ENCODE measurements around the gene GYG2.
A peak's percentile ranks its signal among the peaks of the same experiment; 100 is the strongest.
"Not testable (repeated sequence)": the region's sequence is repeated elsewhere in the genome, so short reads cannot be mapped to it uniquely, and the experiment has no call there.

GYG2 gene

DNA sequence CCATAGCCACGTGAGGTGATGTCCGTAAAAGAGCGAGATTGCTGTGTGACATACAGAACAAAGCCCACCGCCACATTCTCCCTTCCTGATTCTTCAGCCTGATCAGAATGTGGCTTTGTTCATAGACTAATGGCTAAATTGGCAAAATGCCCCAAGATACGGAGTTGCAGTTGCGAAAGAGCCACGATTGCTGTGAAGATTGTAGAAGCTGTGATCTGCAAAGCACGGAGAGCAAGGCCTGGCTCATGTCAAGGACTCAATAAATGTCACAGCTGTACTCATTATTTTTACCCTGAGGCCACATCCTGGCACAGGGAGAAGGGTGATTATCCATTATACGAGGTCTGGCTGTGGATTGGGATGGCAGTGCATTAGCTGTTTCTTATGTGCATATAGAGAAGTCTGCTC, 66.2 kb downstream of the GYG2 start:
- in situ Hi-C loops (cut with MboI; ENCODE audit: low pct_unique_long_range_greater_than_20kb, low sequenced_read_pairs) = no loop called here
- DNase-seq = peak; percentile 95

GRCh38 chrX:2897311-2897689, 68.6 kb downstream of the GYG2 start:
- in situ Hi-C loops (cut with MboI; ENCODE audit: low pct_unique_long_range_greater_than_20kb, low sequenced_read_pairs) = no loop called here
- no peak for DNase-seq

GRCh38 chrX:2897690-2898623, 69.2 kb downstream of the GYG2 start:
- peak; percentile 89 for DNase-seq
- in situ Hi-C loops (cut with MboI; ENCODE audit: low pct_unique_long_range_greater_than_20kb, low sequenced_read_pairs) = not testable (repeated sequence)

GRCh38 chrX:2898846-2899512, 70.2 kb downstream of the GYG2 start:
- in situ Hi-C loops (cut with MboI; ENCODE audit: low pct_unique_long_range_greater_than_20kb, low sequenced_read_pairs) = no loop called here
- no peak for DNase-seq

DNA sequence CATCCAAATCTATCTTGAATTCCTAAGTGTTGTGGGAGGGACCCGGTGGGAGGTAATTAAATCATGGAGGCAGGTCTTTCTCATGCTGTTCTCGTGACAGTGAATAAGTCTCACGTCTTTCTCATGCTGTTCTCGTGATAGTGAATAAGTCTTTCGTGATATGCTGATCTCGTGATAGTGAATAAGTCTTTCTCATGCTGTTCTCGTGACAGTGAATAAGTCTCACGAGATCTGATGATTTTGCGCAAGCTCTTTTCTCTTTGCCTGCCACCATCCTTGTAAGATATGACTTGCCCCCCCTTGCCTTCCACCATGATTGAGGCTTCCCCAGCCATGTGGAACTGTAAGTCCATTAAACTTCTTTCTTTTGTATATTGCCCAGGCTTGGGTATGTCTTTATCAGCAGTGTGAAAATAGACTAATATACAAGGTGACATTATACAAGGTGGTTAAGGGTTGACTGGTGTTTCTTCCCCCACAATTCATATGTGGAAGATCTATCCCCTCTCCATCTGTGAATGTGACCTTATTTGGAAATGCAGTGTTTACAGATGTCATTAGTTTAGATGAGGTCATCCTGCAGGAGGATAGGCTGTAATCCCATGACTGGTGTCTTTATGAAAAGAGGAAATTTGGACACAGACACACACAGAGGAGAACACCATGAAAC, 72.8 kb downstream of the GYG2 start:
- no peak for DNase-seq
- in situ Hi-C loops (cut with MboI; ENCODE audit: low pct_unique_long_range_greater_than_20kb, low sequenced_read_pairs) = no loop called here

DNA sequence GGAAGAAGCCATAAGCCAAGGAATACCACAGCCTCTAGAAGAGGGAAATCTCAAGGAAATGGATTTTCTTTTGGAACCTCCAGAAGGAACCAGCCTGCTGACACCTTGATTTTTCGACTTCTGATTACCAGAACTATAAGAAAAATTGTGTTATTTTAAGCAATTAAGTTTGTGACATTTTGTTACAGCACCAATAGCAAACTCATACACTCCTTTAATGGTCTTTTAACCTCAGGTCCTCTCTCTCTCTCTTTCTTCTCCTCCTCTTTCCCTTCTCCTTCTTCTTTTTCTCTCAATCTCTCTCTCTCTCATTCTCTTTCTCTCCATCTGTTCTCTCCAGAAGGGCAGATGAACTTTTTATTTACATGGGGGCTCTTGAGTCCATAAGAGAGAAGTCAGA, 74.1 kb downstream of the GYG2 start:
- no peak for DNase-seq
- in situ Hi-C loops (cut with MboI; ENCODE audit: low pct_unique_long_range_greater_than_20kb, low sequenced_read_pairs) = no loop called here

GRCh38 chrX:2903366-2903765, 74.6 kb downstream of the GYG2 start:
- no peak for DNase-seq
- in situ Hi-C loops (cut with MboI; ENCODE audit: low pct_unique_long_range_greater_than_20kb, low sequenced_read_pairs) = no loop called here

- DNase-seq = no peak
- in situ Hi-C loops (cut with MboI; ENCODE audit: low pct_unique_long_range_greater_than_20kb, low sequenced_read_pairs) = no loop called here
These were observed 78.6 kb downstream of the GYG2 start for GRCh38 chrX:2907295-2907694.

- no peak for DNase-seq
- in situ Hi-C loops (cut with MboI; ENCODE audit: low pct_unique_long_range_greater_than_20kb, low sequenced_read_pairs) = no loop called here
These were observed 79.5 kb downstream of the GYG2 start for GRCh38 chrX:2908125-2908685.

DNA sequence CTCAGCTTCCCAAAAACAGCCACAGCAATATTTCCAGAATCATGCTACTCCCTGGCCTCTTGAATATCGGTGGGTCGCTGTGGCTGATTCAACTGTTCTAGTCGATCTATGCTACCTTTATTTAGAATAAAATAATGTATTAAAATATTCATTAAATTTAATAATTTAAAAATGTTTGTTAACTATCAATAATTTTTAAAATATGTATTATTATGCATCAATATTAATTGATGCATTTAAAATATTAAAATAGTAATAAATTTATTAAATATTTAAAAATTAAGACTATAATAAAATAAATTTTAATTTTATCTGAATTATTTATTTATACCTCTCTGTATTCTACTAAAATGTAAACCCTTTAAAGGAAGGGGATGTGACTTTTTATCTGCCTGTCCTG, 81.4 kb downstream of the GYG2 start:
- in situ Hi-C loops (cut with MboI; ENCODE audit: low pct_unique_long_range_greater_than_20kb, low sequenced_read_pairs) = no loop called here
- DNase-seq = no peak

- DNase-seq = no peak
- in situ Hi-C loops (cut with MboI; ENCODE audit: low pct_unique_long_range_greater_than_20kb, low sequenced_read_pairs) = no loop called here
These were observed 84.4 kb downstream of the GYG2 start for GRCh38 chrX:2913118-2913517.

GRCh38 chrX:2917767-2918166, 89.0 kb downstream of the GYG2 start:
- no peak for DNase-seq
- in situ Hi-C loops (cut with MboI; ENCODE audit: low pct_unique_long_range_greater_than_20kb, low sequenced_read_pairs) = no loop called here

GRCh38 chrX:2921193-2921592, 92.5 kb downstream of the GYG2 start:
- no peak for DNase-seq
- in situ Hi-C loops (cut with MboI; ENCODE audit: low pct_unique_long_range_greater_than_20kb, low sequenced_read_pairs) = no loop called here

DNA sequence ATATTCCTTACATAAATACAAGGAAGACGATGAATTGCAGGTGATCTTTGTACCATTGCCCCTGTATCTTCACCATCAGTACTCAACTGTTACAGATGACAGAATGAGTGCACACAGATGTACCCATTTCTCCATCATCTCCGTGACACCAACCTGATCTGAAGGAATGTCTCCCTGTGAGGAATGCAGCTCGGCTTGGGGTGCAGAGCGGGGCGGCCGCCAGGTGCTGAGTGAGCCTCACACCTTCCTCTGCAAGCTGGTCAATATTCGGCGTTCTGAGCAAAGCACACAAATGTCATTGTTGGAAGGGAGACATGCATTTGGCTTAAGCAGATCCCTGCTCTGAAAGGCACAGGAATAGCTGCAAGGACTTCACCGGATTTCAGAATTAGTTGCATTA, 93.0 kb downstream of the GYG2 start:
- no peak for DNase-seq
- in situ Hi-C loops (cut with MboI; ENCODE audit: low pct_unique_long_range_greater_than_20kb, low sequenced_read_pairs) = no loop called here

- no peak for DNase-seq
- in situ Hi-C loops (cut with MboI; ENCODE audit: low pct_unique_long_range_greater_than_20kb, low sequenced_read_pairs) = no loop called here
These were observed 95.4 kb downstream of the GYG2 start for GRCh38 chrX:2924151-2924550.

GRCh38 chrX:2926255-2926654, 97.5 kb downstream of the GYG2 start:
- DNase-seq; in situ Hi-C loops (cut with MboI; ENCODE audit: low pct_unique_long_range_greater_than_20kb, low sequenced_read_pairs): not testable (repeated sequence)

- in situ Hi-C loops (cut with MboI; ENCODE audit: low pct_unique_long_range_greater_than_20kb, low sequenced_read_pairs) = no loop called here
These were observed 98.0 kb downstream of the GYG2 start for GRCh38 chrX:2926664-2927275.

DNA sequence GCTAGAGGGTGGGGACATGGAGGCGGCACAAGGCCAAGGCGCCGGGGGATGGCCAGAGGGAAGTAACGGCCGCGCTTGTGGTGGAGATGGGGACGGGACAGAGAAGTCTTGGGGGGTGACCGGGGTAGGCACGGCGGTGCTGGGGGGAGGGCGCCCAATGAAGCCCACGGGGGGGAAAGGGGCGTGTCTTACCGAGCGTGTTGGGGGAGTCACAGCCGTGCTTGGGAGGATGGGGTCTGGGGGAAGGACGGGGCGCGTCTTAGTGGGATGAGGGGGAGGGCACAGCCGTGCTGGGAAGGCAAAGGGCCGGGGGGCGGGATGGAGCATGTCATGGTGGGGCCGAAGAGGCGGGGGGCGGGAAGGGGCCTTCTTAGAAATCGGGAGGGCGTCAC, 99.5 kb downstream of the GYG2 start:
- in situ Hi-C loops (cut with MboI; ENCODE audit: low pct_unique_long_range_greater_than_20kb, low sequenced_read_pairs) = no loop called here
- DNase-seq = peak; percentile 80

More at GRCh38 chrX:2926664-2927275, 98.0 kb downstream of the GYG2 start:
- no peak for DNase-seq
